K562 (cell line): ENCODE measurements around the gene CENPT. TPM values are rescaled to one million over a fixed set of nuclear protein-coding genes. Genes with fewer than 3 reads are reported as not detected.

Experiments used
- DIDO1 ChIP-seq: fragments of 450-650 bp; IDR thresholded peaks from 2 replicates; pipeline ENCODE4 v1.6.1; 2016; ENCODE audit warnings: low read depth, missing biosample characterization, missing genetic modification characterization
- EP400 ChIP-seq: fragments of 450-650 bp; IDR thresholded peaks from 2 replicates; pipeline ENCODE4 v1.6.1; 2017; ENCODE audit warnings: antibody characterized with exemption, mild to moderate bottlenecking, moderate library complexity
- ETV1 ChIP-seq: fragments of 450-650 bp; conservative IDR thresholded peaks from 2 replicates; pipeline ENCODE4 v1.6.1; 2016; ENCODE audit warnings: missing genetic modification characterization, control low read depth, low read depth, missing compliant biosample characterization
- GATA2 ChIP-seq: sonication (generic); formaldehyde crosslinking; IDR thresholded peaks from 2 replicates; pipeline ENCODE4 v1.4.0; 2020; ENCODE audit warnings: mild to moderate bottlenecking, missing genetic modification reagents
- GTF2A2 ChIP-seq: IDR thresholded peaks from 2 replicates; pipeline ENCODE4 v1.6.1; 2016; ENCODE audit warnings: mild to moderate bottlenecking, missing genetic modification characterization, missing compliant biosample characterization
- GTF2E2 ChIP-seq: fragments of 200-800 bp; sonication (Bioruptor generic); IDR thresholded peaks from 2 replicates; pipeline ENCODE4 v1.6.1; 2016; ENCODE audit warnings: missing genetic modification characterization, missing compliant biosample characterization
- HNRNPK ChIP-seq: fragments of 200-400 bp; formaldehyde crosslinking; IDR thresholded peaks from one replicate; pipeline ENCODE4 v1.6.1; 2018; ENCODE audit warnings: mild to moderate bottlenecking, low read depth, low read length; ENCODE audit not compliant: poor library complexity, severe bottlenecking
- KAT7 ChIP-seq: sonication (generic); formaldehyde crosslinking; IDR thresholded peaks from 2 replicates; pipeline ENCODE4 v1.8.0; 2022; ENCODE audit warnings: missing genetic modification reagents, mild to moderate bottlenecking, borderline replicate concordance
- PML ChIP-seq: IDR thresholded peaks from 2 replicates; pipeline ENCODE4 v1.6.1; 2012; ENCODE audit warnings: low read length, inconsistent platforms
- POU5F1 ChIP-seq: fragments of 150-350 bp; IDR thresholded peaks from 2 replicates; pipeline ENCODE4 v1.6.1; 2014; ENCODE audit warnings: borderline replicate concordance, low read length, low read depth, mild to moderate bottlenecking; ENCODE audit not compliant: partially characterized antibody
- SFPQ ChIP-seq: fragments of 200-400 bp; formaldehyde crosslinking; IDR thresholded peaks from 2 replicates; pipeline ENCODE4 v1.6.1; 2017; ENCODE audit warnings: mild to moderate bottlenecking, low read depth, low read length, moderate library complexity
- SMARCB1 ChIP-seq: IDR thresholded peaks from 2 replicates; pipeline ENCODE4 v1.6.1; 2011; ENCODE audit warnings: improper control_type of control experiment, low read depth; ENCODE audit not compliant: insufficient read length
- SRSF1 ChIP-seq: fragments of 200-400 bp; formaldehyde crosslinking; IDR thresholded peaks from 2 replicates; pipeline ENCODE4 v1.6.1; 2017; ENCODE audit warnings: mild to moderate bottlenecking, low read depth, low read length, moderate library complexity
- TEAD4 ChIP-seq, 2 experiments: sonication (generic) in 1 of 2; formaldehyde crosslinking in 1 of 2; IDR thresholded peaks; 2 replicates each; pipeline versions ENCODE4 v1.6.1 to v1.8.0; 2012 to 2022; ENCODE audit warnings: borderline replicate concordance in 1 of 2, inconsistent platforms in 1 of 2, low read length in 1 of 2, mild to moderate bottlenecking in 1 of 2, missing genetic modification reagents in 1 of 2
- ZC3H11A ChIP-seq: IDR thresholded peaks from 2 replicates; pipeline ENCODE4 v1.6.1; 2012; ENCODE audit warnings: low read depth, low read length, improper control_type of control experiment
- ZNF143 ChIP-seq: sonication (generic); formaldehyde crosslinking; IDR thresholded peaks from 2 replicates; pipeline ENCODE4 v1.9.0; 2022; ENCODE audit warnings: mild to moderate bottlenecking, missing genetic modification reagents
- ZNF224 ChIP-seq: sonication (generic); formaldehyde crosslinking; IDR thresholded peaks from 2 replicates; pipeline ENCODE4 v1.8.0; 2022; ENCODE audit warnings: mild to moderate bottlenecking, missing genetic modification reagents
- ZNF436 ChIP-seq: fragments of 250-450, 450-650 bp; sonication (Bioruptor Pico); formaldehyde crosslinking; IDR thresholded peaks from 2 replicates; pipeline ENCODE4 v1.7.0; 2020; ENCODE audit warnings: mild to moderate bottlenecking
- ZNF444 ChIP-seq: fragments of 250-450 bp; sonication (Bioruptor Pico); IDR thresholded peaks from 2 replicates; pipeline ENCODE4 v1.4.0; 2020; ENCODE audit warnings: mild to moderate bottlenecking, moderate library complexity
- ZNF561 ChIP-seq: fragments of 450-650 bp; formaldehyde crosslinking; conservative IDR thresholded peaks from 2 replicates; pipeline ENCODE4 v1.4.0; 2020; ENCODE audit warnings: mild to moderate bottlenecking, moderate library complexity
- polyA plus RNA-seq, 8 experiments: library from polyadenylated mRNA; depleted of rRNA in 4 of 8; stranded (reverse) in 5 of 8; unstranded in 3 of 8; fragments of >200 nt; fragmentation: Nextera tagmentation in 2 of 8; fragmentation: Illumina TruSeq in 1 of 8; extraction: Ambion mirVana in 2 of 8; extraction: Trizol in 1 of 8; gene quantifications; 2 replicates each; pipeline versions ENCODE4 v1.2.1 to v1.2.3, GENCODE V29; 2011 to 2014; ENCODE audit warnings: inconsistent platforms in 1 of 8, missing spikeins in 1 of 8
- total RNA-seq, 7 experiments: library from RNA; depleted of rRNA in 6 of 7; stranded (reverse); fragments of >200 nt in 6 of 7; fragmentation: Illumina TruSeq in 2 of 7; extraction: Trizol in 2 of 7; gene quantifications; 2 replicates each; pipeline versions ENCODE4 v1.2.1 to v1.2.3, GENCODE V29; 2011 to 2021; ENCODE audit warnings: low replicate concordance in 1 of 7
- TF ChIP-seq, protein P1 (sequence below): fragments of 250-450 bp; sonication (Bioruptor Pico); IDR thresholded peaks from 2 replicates; pipeline ENCODE4 v1.5.0; 2022; ENCODE audit warnings: mild to moderate bottlenecking
- TF ChIP-seq, protein P2 (sequence below): fragments of 250-450 bp; sonication (Bioruptor Pico); IDR thresholded peaks from 2 replicates; pipeline ENCODE4 v1.4.0; 2020; ENCODE audit warnings: mild to moderate bottlenecking

The CENPT gene
- total and polyA plus RNA-seq, 9 of the 15 experiments (the other 6 are each of a cell fraction or from before 2014, with no cell fraction given), result 3.6 to 94.2 (median 44.1) TPM

DNA sequence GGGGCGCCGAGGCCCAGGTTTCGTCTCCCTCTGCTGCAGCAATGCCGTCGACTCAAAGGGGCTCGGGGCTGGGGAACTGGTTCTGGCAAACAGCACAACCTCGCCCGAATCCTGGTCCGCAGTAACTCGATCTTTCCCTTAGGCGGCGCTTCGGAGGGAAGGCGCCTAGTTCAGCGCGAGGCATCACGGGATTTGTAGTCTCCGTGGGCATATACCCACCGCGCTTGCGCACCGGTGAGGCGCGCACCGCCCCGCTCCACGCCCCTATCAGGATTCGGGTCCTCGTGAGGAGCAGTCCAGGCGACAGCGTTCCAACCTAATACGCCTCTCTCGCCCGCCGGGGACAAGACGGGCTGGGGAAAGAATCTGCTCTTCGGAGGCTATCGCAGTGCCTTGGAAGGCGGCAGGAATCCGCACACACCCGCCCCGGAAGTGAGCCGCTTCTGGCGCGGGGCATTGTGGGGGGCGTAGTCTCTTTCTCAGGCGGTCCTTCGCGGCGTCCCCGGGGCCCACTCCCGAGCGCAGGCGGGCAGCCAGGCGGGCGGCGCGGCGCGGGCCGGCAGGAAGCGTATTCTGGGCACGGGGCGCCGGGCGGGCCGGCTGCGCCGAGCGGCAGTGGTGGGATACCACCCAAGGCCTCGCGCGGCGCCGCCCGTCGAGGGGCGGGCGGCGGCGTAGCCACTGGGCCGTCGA lies 5.5 kb downstream of the CENPT start, which contains the start of gene THAP11 (continued):
- TF ChIP-seq POU5F1 (no peak), ETV1 (tag) (peak; percentile 73), SRSF1 (no peak), ZNF436 (CRISPR knock-in tag) (no peak), GTF2E2 (peak; percentile 57; the same call in 1 of the 2 replicates), EP400 (peak; percentile 46; the same call in 1 of the 2 replicates), SMARCB1 (no peak), PML (peak; percentile 78), ZNF444 (CRISPR knock-in tag) (no peak), ZNF224 (CRISPR knock-in tag) (no peak), KAT7 (no peak), GTF2A2 (tag) (no peak), SFPQ (no peak), TEAD4 (IDR thresholded peaks at IDR 0.05; ENCODE audit: low read length) (peak; percentile 45; the same call in 1 of the 2 replicates), TEAD4 (CRISPR knock-in tag; IDR thresholded peaks at IDR 0.05; ENCODE audit: borderline replicate concordance) (no peak), ZNF561 (CRISPR knock-in tag) (no peak), ZNF143 (CRISPR knock-in tag) (peak; percentile 95), HNRNPK (no peak), DIDO1 (tag) (no peak), GATA2 (CRISPR knock-in tag) (no peak), ZC3H11A (no peak)
- TF ChIP-seq, protein P1, sequence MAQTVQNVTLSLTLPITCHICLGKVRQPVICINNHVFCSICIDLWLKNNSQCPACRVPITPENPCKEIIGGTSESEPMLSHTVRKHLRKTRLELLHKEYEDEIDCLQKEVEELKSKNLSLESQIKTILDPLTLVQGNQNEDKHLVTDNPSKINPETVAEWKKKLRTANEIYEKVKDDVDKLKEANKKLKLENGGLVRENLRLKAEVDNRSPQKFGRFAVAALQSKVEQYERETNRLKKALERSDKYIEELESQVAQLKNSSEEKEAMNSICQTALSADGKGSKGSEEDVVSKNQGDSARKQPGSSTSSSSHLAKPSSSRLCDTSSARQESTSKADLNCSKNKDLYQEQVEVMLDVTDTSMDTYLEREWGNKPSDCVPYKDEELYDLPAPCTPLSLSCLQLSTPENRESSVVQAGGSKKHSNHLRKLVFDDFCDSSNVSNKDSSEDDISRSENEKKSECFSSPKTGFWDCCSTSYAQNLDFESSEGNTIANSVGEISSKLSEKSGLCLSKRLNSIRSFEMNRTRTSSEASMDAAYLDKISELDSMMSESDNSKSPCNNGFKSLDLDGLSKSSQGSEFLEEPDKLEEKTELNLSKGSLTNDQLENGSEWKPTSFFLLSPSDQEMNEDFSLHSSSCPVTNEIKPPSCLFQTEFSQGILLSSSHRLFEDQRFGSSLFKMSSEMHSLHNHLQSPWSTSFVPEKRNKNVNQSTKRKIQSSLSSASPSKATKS, result no peak
- TF ChIP-seq, protein P2, sequence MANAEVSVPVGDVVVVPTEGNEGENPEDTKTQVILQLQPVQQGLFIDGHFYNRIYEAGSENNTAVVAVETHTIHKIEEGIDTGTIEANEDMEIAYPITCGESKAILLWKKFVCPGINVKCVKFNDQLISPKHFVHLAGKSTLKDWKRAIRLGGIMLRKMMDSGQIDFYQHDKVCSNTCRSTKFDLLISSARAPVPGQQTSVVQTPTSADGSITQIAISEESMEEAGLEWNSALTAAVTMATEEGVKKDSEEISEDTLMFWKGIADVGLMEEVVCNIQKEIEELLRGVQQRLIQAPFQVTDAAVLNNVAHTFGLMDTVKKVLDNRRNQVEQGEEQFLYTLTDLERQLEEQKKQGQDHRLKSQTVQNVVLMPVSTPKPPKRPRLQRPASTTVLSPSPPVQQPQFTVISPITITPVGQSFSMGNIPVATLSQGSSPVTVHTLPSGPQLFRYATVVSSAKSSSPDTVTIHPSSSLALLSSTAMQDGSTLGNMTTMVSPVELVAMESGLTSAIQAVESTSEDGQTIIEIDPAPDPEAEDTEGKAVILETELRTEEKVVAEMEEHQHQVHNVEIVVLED, result peak; percentile 13; the same call in 1 of the 2 replicates
